Measurements from ENCODE around the gene ID2.

Gene ID2

DNA sequence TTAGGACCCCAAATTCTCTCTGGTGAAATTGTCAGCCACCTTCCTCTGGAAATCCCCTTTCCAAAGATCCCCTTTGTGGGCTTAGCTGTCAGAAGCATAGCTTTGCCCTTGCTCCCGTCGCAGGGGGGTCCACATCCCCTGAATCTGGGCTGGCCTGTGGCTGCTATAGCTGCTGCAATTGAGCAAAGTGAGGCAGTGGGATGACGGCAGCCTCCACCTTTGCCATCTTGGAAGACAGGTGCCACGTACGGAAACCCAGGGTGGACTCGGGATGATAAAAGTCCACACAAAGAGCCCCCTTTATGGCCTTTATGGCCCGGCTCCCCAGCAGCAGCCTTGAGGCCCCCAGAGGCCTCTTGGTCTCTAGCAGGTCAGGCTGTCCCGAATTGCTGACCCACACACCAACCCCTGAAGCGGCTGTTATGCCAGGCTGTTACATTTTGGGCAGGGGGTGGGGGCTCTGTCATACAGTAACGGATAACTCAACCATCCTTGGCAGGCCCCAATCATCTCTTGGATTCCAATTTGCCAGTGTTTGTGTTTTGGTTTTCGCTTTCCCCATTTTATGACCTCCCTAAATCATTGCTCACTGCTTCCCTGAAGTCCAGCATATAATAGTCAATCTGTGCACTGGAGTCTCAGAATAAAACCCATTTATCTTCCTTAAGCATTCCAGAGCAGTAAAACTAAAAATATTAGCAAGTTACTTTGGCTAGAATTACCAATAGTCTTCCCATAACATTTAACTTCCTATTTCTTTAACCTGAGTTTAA, 33.2 kb upstream of the ID2 start:
- H3K9ac ChIP-seq (ENCODE audit: low read depth, low read length), result no peak overlapping the region
- H4K20me1 ChIP-seq (ENCODE audit: insufficient read depth, low read length), result no peaks in the 10 kb centered on the region
- DNase-seq, result no peak
- H3K4me2 ChIP-seq (ENCODE audit: insufficient read depth, low read length), result no peak overlapping the region
- no peak overlapping the region for H3K4me3 ChIP-seq (ENCODE audit: low read depth in 1 of 2, low read length in 2 of 2)
- no peak overlapping the region for H3K27ac ChIP-seq (ENCODE audit: low read length)
- no peak for ATAC-seq (ENCODE audit: insufficient read depth, low read depth)
- peaks cover 22% of the 10 kb centered on the region for H3K9me3 ChIP-seq (ENCODE audit: insufficient read depth, low read length, severe bottlenecking)
- H2AFZ ChIP-seq (ENCODE audit: low read depth, low read length), result no peak overlapping the region
- no peaks in the 10 kb centered on the region for H3K4me1 ChIP-seq (ENCODE audit: insufficient read depth, low read length)
- H3K79me2 ChIP-seq (ENCODE audit: insufficient read depth, low read length), result no peaks in the 10 kb centered on the region
- no peaks in the 10 kb centered on the region for H3K27me3 ChIP-seq (ENCODE audit: insufficient read depth, low read length, poor library complexity)
- TF ChIP-seq, protein P1, sequence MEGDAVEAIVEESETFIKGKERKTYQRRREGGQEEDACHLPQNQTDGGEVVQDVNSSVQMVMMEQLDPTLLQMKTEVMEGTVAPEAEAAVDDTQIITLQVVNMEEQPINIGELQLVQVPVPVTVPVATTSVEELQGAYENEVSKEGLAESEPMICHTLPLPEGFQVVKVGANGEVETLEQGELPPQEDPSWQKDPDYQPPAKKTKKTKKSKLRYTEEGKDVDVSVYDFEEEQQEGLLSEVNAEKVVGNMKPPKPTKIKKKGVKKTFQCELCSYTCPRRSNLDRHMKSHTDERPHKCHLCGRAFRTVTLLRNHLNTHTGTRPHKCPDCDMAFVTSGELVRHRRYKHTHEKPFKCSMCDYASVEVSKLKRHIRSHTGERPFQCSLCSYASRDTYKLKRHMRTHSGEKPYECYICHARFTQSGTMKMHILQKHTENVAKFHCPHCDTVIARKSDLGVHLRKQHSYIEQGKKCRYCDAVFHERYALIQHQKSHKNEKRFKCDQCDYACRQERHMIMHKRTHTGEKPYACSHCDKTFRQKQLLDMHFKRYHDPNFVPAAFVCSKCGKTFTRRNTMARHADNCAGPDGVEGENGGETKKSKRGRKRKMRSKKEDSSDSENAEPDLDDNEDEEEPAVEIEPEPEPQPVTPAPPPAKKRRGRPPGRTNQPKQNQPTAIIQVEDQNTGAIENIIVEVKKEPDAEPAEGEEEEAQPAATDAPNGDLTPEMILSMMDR (IDR thresholded peaks at IDR 0.05; ENCODE audit: borderline replicate concordance, extremely low read depth, low read length, poor library complexity, severe bottlenecking), result no peak
- TF ChIP-seq EZH2 (IDR thresholded peaks at IDR 0.05; ENCODE audit: borderline replicate concordance, low read depth, low read length, severe bottlenecking), result no peak
- H3K36me3 ChIP-seq (ENCODE audit: insufficient read depth, low read length), result no peaks in the 10 kb centered on the region

GRCh38 chr2:8649718-8650117, 32.1 kb upstream of the ID2 start:
- no peaks in the 10 kb centered on the region for H3K79me2 ChIP-seq (ENCODE audit: insufficient read depth, low read length)
- no peaks in the 10 kb centered on the region for H3K36me3 ChIP-seq (ENCODE audit: insufficient read depth, low read length)
- H3K27me3 ChIP-seq (ENCODE audit: insufficient read depth, low read length, poor library complexity), result no peaks in the 10 kb centered on the region
- H2AFZ ChIP-seq (ENCODE audit: low read depth, low read length), result no peak overlapping the region
- ATAC-seq (ENCODE audit: insufficient read depth, low read depth), result no peak
- no peak overlapping the region for H3K9ac ChIP-seq (ENCODE audit: low read depth, low read length)
- H3K4me2 ChIP-seq (ENCODE audit: insufficient read depth, low read length), result no peak overlapping the region
- H3K4me1 ChIP-seq (ENCODE audit: insufficient read depth, low read length), result no peaks in the 10 kb centered on the region
- no peak overlapping the region for H3K4me3 ChIP-seq (ENCODE audit: low read depth in 1 of 2, low read length in 2 of 2)
- no peak for DNase-seq
- H3K9me3 ChIP-seq (ENCODE audit: insufficient read depth, low read length, severe bottlenecking), result peaks cover 22% of the 10 kb centered on the region
- H3K27ac ChIP-seq (ENCODE audit: low read length), result no peak overlapping the region
- no peaks in the 10 kb centered on the region for H4K20me1 ChIP-seq (ENCODE audit: insufficient read depth, low read length)
- TF ChIP-seq, protein P1 (IDR thresholded peaks at IDR 0.05; ENCODE audit: borderline replicate concordance, extremely low read depth, low read length, poor library complexity, severe bottlenecking), result no peak
- TF ChIP-seq EZH2 (IDR thresholded peaks at IDR 0.05; ENCODE audit: borderline replicate concordance, low read depth, low read length, severe bottlenecking), result no peak

DNA sequence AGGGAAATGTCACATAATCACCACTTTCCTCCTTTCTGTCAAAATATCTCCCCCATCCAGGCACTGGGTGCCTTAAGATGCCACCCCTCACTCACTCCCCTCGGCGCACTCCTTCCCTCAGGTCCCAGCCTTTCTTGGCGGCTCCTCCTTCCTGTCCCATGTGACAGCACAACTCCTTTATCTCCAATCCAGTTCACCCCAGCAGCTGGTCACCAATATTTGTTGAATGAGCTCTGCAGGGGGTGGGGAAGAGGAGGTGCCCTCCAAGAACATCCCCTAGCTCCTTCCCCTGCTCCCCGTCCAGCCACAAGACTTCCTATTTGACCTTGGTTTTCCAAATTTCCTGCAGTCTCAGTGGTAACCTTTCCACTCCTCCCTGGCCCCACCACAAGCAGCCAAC, 31.6 kb upstream of the ID2 start:
- H3K27me3 ChIP-seq (ENCODE audit: insufficient read depth, low read length, poor library complexity), result no peaks in the 10 kb centered on the region
- H3K9me3 ChIP-seq (ENCODE audit: insufficient read depth, low read length, severe bottlenecking), result peaks cover 22% of the 10 kb centered on the region
- H4K20me1 ChIP-seq (ENCODE audit: insufficient read depth, low read length), result no peaks in the 10 kb centered on the region
- H3K27ac ChIP-seq (ENCODE audit: low read length), result no peak overlapping the region
- DNase-seq (no peak), ATAC-seq (ENCODE audit: insufficient read depth, low read depth) (no peak)
- no peak for TF ChIP-seq EZH2 (IDR thresholded peaks at IDR 0.05; ENCODE audit: borderline replicate concordance, low read depth, low read length, severe bottlenecking)
- TF ChIP-seq, protein P1 (IDR thresholded peaks at IDR 0.05; ENCODE audit: borderline replicate concordance, extremely low read depth, low read length, poor library complexity, severe bottlenecking), result no peak
- H3K4me3 ChIP-seq (ENCODE audit: low read depth in 1 of 2, low read length in 2 of 2), result no peak overlapping the region
- H3K36me3 ChIP-seq (ENCODE audit: insufficient read depth, low read length), result no peaks in the 10 kb centered on the region
- no peak overlapping the region for H3K4me2 ChIP-seq (ENCODE audit: insufficient read depth, low read length)
- no peak overlapping the region for H2AFZ ChIP-seq (ENCODE audit: low read depth, low read length)
- H3K9ac ChIP-seq (ENCODE audit: low read depth, low read length), result no peak overlapping the region
- H3K4me1 ChIP-seq (ENCODE audit: insufficient read depth, low read length), result no peaks in the 10 kb centered on the region
- no peaks in the 10 kb centered on the region for H3K79me2 ChIP-seq (ENCODE audit: insufficient read depth, low read length)
